Coronary artery (tissue), 2 donors: ENCODE results near the gene PIM2.
A peak's percentile ranks its signal among the peaks of the same experiment; 100 is the strongest.
"Not testable (repeated sequence)": the region's sequence is repeated elsewhere in the genome, so short reads cannot be mapped to it uniquely, and the experiment has no call there.

Source experiments
- DNase-seq: peaks from one replicate; pipeline ENCODE4 v3.0.0-alpha.2; 2017; ENCODE audit warnings: low spot score
- H3K27ac ChIP-seq, 2 donors: fragments of 200-600 bp; sonication (generic); one replicate each; pipeline ENCODE4 v1.5.1; 2016 to 2019
- H3K4me3 ChIP-seq: fragments of 200-600 bp; sonication (generic); 2 replicates; pipeline ENCODE4 v1.5.1; 2016; ENCODE audit warnings: mild to moderate bottlenecking, moderate library complexity
- CTCF ChIP-seq: fragments of 200-600 bp; sonication (generic); IDR thresholded peaks from one replicate; pipeline ENCODE4 v1.5.1; 2019; ENCODE audit warnings: antibody characterized with exemption

PIM2 gene

GRCh38 chrX:48891402-48892288 is 27.2 kb downstream of the PIM2 start:
- peak; percentile 93 for DNase-seq
- Histone ChIP-seq H3K27ac (peak overlapping the region; percentile 67 to 84), H3K4me3 (peak overlapping the region; percentile 75)
- TF ChIP-seq CTCF, result no peak

- H3K4me3 ChIP-seq, result peak overlapping the region; percentile 75
- H3K27ac ChIP-seq, result peak overlapping the region; percentile 67 to 84
- DNase-seq, result no peak
- no peak for TF ChIP-seq CTCF
Measured at GRCh38 chrX:48890934-48891401, 27.9 kb downstream of the PIM2 start.

- no peak for DNase-seq
- peak overlapping the region in 1 of 2 donors; percentile 84 for H3K27ac ChIP-seq
- TF ChIP-seq CTCF, result no peak
- H3K4me3 ChIP-seq, result peak overlapping the region; percentile 75
Measured at GRCh38 chrX:48890296-48890925, 28.4 kb downstream of the PIM2 start.

- not testable (repeated sequence) for H3K4me3 ChIP-seq, DNase-seq, H3K27ac ChIP-seq
Measured at GRCh38 chrX:48886586-48886985, 32.2 kb downstream of the PIM2 start.

GRCh38 chrX:48883729-48884128 is 35.1 kb downstream of the PIM2 start:
- Histone ChIP-seq H3K27ac (no peak overlapping the region), H3K4me3 (no peak overlapping the region)
- no peak for DNase-seq
- TF ChIP-seq CTCF, result no peak

- not testable (repeated sequence) for H3K4me3 ChIP-seq, DNase-seq, H3K27ac ChIP-seq
Measured at GRCh38 chrX:48876944-48877343, 41.9 kb downstream of the PIM2 start.

GRCh38 chrX:48872017-48872416 is 46.8 kb downstream of the PIM2 start:
- not testable (repeated sequence) for DNase-seq, H3K4me3 ChIP-seq, H3K27ac ChIP-seq

GRCh38 chrX:48864210-48864609 is 54.6 kb downstream of the PIM2 start:
- Histone ChIP-seq H3K4me3 (no peak overlapping the region), H3K27ac (no peak overlapping the region)
- TF ChIP-seq CTCF, result no peak
- DNase-seq, result no peak
